HCT116 (cell line): ENCODE measurements around the gene ZBTB5. TPM values are rescaled to one million over a fixed set of nuclear protein-coding genes. Genes with fewer than 3 reads are reported as not detected.

Source experiments
- ATAC-seq: fragments of 200-7000 bp; cut with Tn5 transposase; 2 replicates; pipeline ENCODE4 v1.9.1; 2020; ENCODE audit warnings: mild to moderate bottlenecking, moderate library complexity
- BruUV-seq: library from RNA; stranded (reverse); fragments of 400-500 nt; replicated peaks from 2 replicates; lab custom pipeline; 2021; lab: Mats Ljungman, UMichigan
- CTCF ChIA-PET: fragments of 300-600 bp; sonication (Branson Sonifier 250); formaldehyde crosslinking; loops from one replicate; lab custom pipeline; 2021; ENCODE audit warnings: antibody characterized with exemption; lab: Charles Lee
- POLR2A ChIA-PET: fragments of 300-600, 350-600 bp; sonication (Branson Sonifier 250); formaldehyde crosslinking; loops from one replicate; lab custom pipeline; 2021; ENCODE audit warnings: antibody characterized with exemption; lab: Charles Lee
- RAD21 ChIA-PET, 2 experiments: fragments of 300-600 bp; sonication (Branson Sonifier 250); formaldehyde crosslinking; loops; one replicate each; lab custom pipeline; 2023; ENCODE audit warnings: low total read pairs in 2 of 2; ENCODE audit not compliant: uncharacterized antibody in 2 of 2, unreplicated experiment in 2 of 2, low non-redundant PET in 1 of 2; lab: Charles Lee
- DNase-seq: peaks from one replicate; pipeline ENCODE4 v3.0.0-alpha.2; 2010; ENCODE audit warnings: low read depth, low spot score
- H2AFZ ChIP-seq: fragments of 200-600 bp; shearing (Covaris generic), sonication (generic); 2 replicates; pipeline ENCODE4 v1.6.1; 2017; ENCODE audit warnings: low read depth, mixed run types, mixed read lengths, antibody characterized with exemption, low read length; ENCODE audit not compliant: poor library complexity, severe bottlenecking
- H3K27ac ChIP-seq: 2 replicates; pipeline ENCODE4 v1.5.1; 2012; ENCODE audit warnings: low read depth, low read length
- H3K27me3 ChIP-seq: fragments of 200-600 bp; sonication (generic); 2 replicates; pipeline ENCODE4 v1.6.1; 2016; ENCODE audit warnings: mixed run types, low read length, mixed read lengths; ENCODE audit not compliant: insufficient read depth
- H3K36me3 ChIP-seq, 2 experiments: fragments of 200-500 bp in 1 of 2; fragments of 200-600 bp in 1 of 2; sonication (Bioruptor generic) in 1 of 2; sonication (generic) in 1 of 2; 2 replicates each; pipeline versions ENCODE4 v1.5.1 to v1.6.1; 2014 to 2016; ENCODE audit warnings: low read length in 2 of 2, inconsistent platforms in 1 of 2, mixed read lengths in 1 of 2, mixed run types in 1 of 2; ENCODE audit not compliant: insufficient read depth in 2 of 2, control insufficient read depth in 1 of 2
- H3K4me1 ChIP-seq, 2 experiments: fragments of 200-600 bp in 1 of 2; sonication (generic) in 1 of 2; 2 replicates each; pipeline versions ENCODE4 v1.5.1 to v1.6.1; 2012 to 2017; ENCODE audit warnings: low read length in 2 of 2, inconsistent platforms in 1 of 2, mild to moderate bottlenecking in 1 of 2, mixed read lengths in 1 of 2, mixed run types in 1 of 2, moderate library complexity in 1 of 2; ENCODE audit not compliant: insufficient read depth in 2 of 2, control insufficient read depth in 1 of 2
- H3K4me2 ChIP-seq: fragments of 200-600 bp; sonication (generic); 2 replicates; pipeline ENCODE4 v1.6.1; 2017; ENCODE audit warnings: mixed run types, low read length, mixed read lengths
- H3K4me3 ChIP-seq, 2 experiments: fragments of 200-600 bp in 1 of 2; sonication (generic) in 1 of 2; replicated peaks in 1 of 2; 2 replicates each; pipeline ENCODE4 v1.5.1; 2011 to 2016; ENCODE audit warnings: low read length in 2 of 2, control low read depth in 1 of 2, low read depth in 1 of 2, mild to moderate bottlenecking in 1 of 2, mixed read lengths in 1 of 2, mixed run types in 1 of 2
- H3K79me2 ChIP-seq: fragments of 200-600 bp; sonication (generic); 2 replicates; pipeline ENCODE4 v1.6.1; 2017; ENCODE audit warnings: mild to moderate bottlenecking, mixed run types, low read length, moderate library complexity, mixed read lengths; ENCODE audit not compliant: insufficient read depth
- H3K9ac ChIP-seq: fragments of 200-600 bp; sonication (generic); 2 replicates; pipeline ENCODE4 v1.6.1; 2016; ENCODE audit warnings: low read length, mixed read lengths
- H3K9me2 ChIP-seq: fragments of 200-600 bp; sonication (generic), shearing (Covaris generic); 2 replicates; pipeline ENCODE4 v1.6.1; 2017; ENCODE audit warnings: mixed run types, mild to moderate bottlenecking, moderate library complexity; ENCODE audit not compliant: insufficient read depth
- H3K9me3 ChIP-seq, 2 experiments: fragments of 200-500 bp in 1 of 2; fragments of 200-600 bp in 1 of 2; sonication (Bioruptor generic) in 1 of 2; sonication (generic) in 1 of 2; 2 replicates each; pipeline ENCODE4 v1.6.1; 2014 to 2017; ENCODE audit warnings: low read length in 2 of 2, mixed read lengths in 2 of 2, inconsistent platforms in 1 of 2, low read depth in 1 of 2, mild to moderate bottlenecking in 1 of 2, mixed run types in 1 of 2, moderate library complexity in 1 of 2; ENCODE audit not compliant: control insufficient read depth in 1 of 2, insufficient read depth in 1 of 2
- H4K20me1 ChIP-seq: fragments of 200-600 bp; sonication (generic), shearing (Covaris generic); 2 replicates; pipeline ENCODE4 v1.6.1; 2017; ENCODE audit warnings: mixed run types, mild to moderate bottlenecking, moderate library complexity; ENCODE audit not compliant: insufficient read depth
- CBX3 ChIP-seq: IDR thresholded peaks from 2 replicates; pipeline ENCODE4 v1.6.1; 2012; ENCODE audit warnings: low read depth
- CEBPB ChIP-seq: IDR thresholded peaks from 2 replicates; pipeline ENCODE4 v1.6.1; 2012; ENCODE audit warnings: low read depth
- ELF1 ChIP-seq: IDR thresholded peaks from 2 replicates; pipeline ENCODE4 v1.6.1; 2012; ENCODE audit warnings: low read depth, borderline replicate concordance
- EZH2phosphoT487 ChIP-seq: fragments of 200-600 bp; IDR thresholded peaks from 2 replicates; pipeline ENCODE4 v1.6.1; 2018; ENCODE audit warnings: antibody characterized with exemption, borderline replicate concordance
- FOSL1 ChIP-seq: IDR thresholded peaks from 2 replicates; pipeline ENCODE4 v1.6.1; 2012; ENCODE audit warnings: low read depth
- JUND ChIP-seq: IDR thresholded peaks from 2 replicates; pipeline ENCODE4 v1.6.1; 2012
- MAX ChIP-seq: IDR thresholded peaks from 2 replicates; pipeline ENCODE4 v1.6.1; 2012
- POLR2A ChIP-seq: IDR thresholded peaks from 2 replicates; pipeline ENCODE4 v1.7.0; 2011; ENCODE audit warnings: borderline replicate concordance; ENCODE audit not compliant: insufficient read depth, insufficient read length; ENCODE audit errors: extremely low read depth
- POLR2AphosphoS5 ChIP-seq: IDR thresholded peaks from 2 replicates; pipeline ENCODE4 v1.6.1; 2011; ENCODE audit warnings: mild to moderate bottlenecking, low read depth, low read length, moderate library complexity
- RAD21 ChIP-seq: IDR thresholded peaks from 2 replicates; pipeline ENCODE4 v1.6.1; 2012; ENCODE audit warnings: low read depth, mild to moderate bottlenecking
- SIN3A ChIP-seq: IDR thresholded peaks from 2 replicates; pipeline ENCODE4 v1.6.1; 2012; ENCODE audit warnings: low read depth
- SP1 ChIP-seq: IDR thresholded peaks from 2 replicates; pipeline ENCODE4 v1.6.1; 2012; ENCODE audit warnings: low read depth
- SRF ChIP-seq: IDR thresholded peaks from 2 replicates; pipeline ENCODE4 v1.6.1; 2012; ENCODE audit warnings: low read depth
- TCF7L2 ChIP-seq: IDR thresholded peaks from 2 replicates; pipeline ENCODE4 v1.7.0; 2011; ENCODE audit warnings: borderline replicate concordance, inconsistent platforms; ENCODE audit not compliant: insufficient read depth, insufficient read length; ENCODE audit errors: extremely low read depth
- ZFX ChIP-seq: fragments of 450-650 bp; IDR thresholded peaks from 2 replicates; pipeline ENCODE4 v1.6.1; 2017
- ZNF274 ChIP-seq: fragments of 200-500 bp; sonication (Bioruptor generic); IDR thresholded peaks from 2 replicates; pipeline ENCODE4 v1.6.1; 2014; ENCODE audit warnings: mild to moderate bottlenecking, low read depth, low read length, inconsistent platforms
- intact Hi-C: fragments of 100-400 bp; cut with micrococcal nuclease; formaldehyde crosslinking; loops from 2 replicates; pipeline ENCODE4 v1.10.0; 2022
- total RNA-seq: library from RNA; stranded (reverse); gene quantifications from one replicate; pipeline ENCODE4 v1.2.1, GENCODE V29; 2021; ENCODE audit not compliant: unreplicated experiment
- TF ChIP-seq, protein P1 (sequence below), 3 experiments: fragments of 200-600 bp in 1 of 3; sonication (generic) in 1 of 3; IDR thresholded peaks in 2 of 3; conservative IDR thresholded peaks in 1 of 3; 2 replicates each; pipeline ENCODE4 v1.5.1; 2012 to 2017; ENCODE audit warnings: low read depth in 2 of 3, low read length in 2 of 3, antibody characterized with exemption in 1 of 3, borderline replicate concordance in 1 of 3, control low read depth in 1 of 3, mild to moderate bottlenecking in 1 of 3, mixed read lengths in 1 of 3, mixed run types in 1 of 3, moderate library complexity in 1 of 3; ENCODE audit not compliant: insufficient read depth in 1 of 3

The ZBTB5 gene
- total RNA-seq, 1 experiment from 2014 or later: 22.3 TPM

DNA sequence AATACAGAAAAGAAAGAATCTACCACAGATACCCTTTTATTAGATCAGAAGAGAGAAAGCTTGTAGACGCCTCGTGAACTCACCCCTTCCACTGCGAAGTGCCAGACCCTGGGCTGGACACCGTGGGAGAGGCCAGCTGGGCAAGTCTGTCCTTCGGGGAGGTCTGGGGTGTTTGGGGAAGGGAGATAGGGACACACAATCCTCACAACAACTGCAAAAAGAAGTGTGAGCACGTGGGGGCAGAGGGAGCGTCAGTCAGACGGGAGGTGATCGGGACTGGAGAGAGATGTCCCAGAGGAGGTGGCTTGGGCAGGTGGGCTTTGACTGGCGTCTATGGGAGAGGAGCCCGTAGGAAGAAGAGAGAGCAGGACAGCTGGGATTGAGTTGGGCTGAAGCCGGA is 70.0 kb downstream of the ZBTB5 start:
- TF ChIP-seq, protein P1, sequence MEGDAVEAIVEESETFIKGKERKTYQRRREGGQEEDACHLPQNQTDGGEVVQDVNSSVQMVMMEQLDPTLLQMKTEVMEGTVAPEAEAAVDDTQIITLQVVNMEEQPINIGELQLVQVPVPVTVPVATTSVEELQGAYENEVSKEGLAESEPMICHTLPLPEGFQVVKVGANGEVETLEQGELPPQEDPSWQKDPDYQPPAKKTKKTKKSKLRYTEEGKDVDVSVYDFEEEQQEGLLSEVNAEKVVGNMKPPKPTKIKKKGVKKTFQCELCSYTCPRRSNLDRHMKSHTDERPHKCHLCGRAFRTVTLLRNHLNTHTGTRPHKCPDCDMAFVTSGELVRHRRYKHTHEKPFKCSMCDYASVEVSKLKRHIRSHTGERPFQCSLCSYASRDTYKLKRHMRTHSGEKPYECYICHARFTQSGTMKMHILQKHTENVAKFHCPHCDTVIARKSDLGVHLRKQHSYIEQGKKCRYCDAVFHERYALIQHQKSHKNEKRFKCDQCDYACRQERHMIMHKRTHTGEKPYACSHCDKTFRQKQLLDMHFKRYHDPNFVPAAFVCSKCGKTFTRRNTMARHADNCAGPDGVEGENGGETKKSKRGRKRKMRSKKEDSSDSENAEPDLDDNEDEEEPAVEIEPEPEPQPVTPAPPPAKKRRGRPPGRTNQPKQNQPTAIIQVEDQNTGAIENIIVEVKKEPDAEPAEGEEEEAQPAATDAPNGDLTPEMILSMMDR (IDR thresholded peaks at IDR 0.05 in 2 of 3, conservative IDR thresholded peaks at IDR 0.05 in 1 of 3; ENCODE audit: borderline replicate concordance in 1 of 3, insufficient read depth in 1 of 3, low read depth in 2 of 3, low read length in 2 of 3): no peak
- TF ChIP-seq RAD21 (no peak), SIN3A (no peak), SRF (no peak), ZFX (no peak), POLR2A (no peak), ELF1 (no peak), CEBPB (no peak), ZNF274 (no peak)
- H3K36me3 ChIP-seq: no peaks in the 10 kb centered on the region; a peak in 1 of 4 replicates
- H3K27ac ChIP-seq: no peak overlapping the region
- no peaks in the 10 kb centered on the region for H3K9me2 ChIP-seq
- no peaks in the 10 kb centered on the region for H3K27me3 ChIP-seq
- DNase-seq (no peak), ATAC-seq (no peak)
- H2AFZ ChIP-seq: no peak overlapping the region
- H4K20me1 ChIP-seq: no peaks in the 10 kb centered on the region
- H3K9me3 ChIP-seq: no peaks in the 10 kb centered on the region
- no peak overlapping the region for H3K4me3 ChIP-seq
- H3K4me2 ChIP-seq: no peak overlapping the region
- no peaks in the 10 kb centered on the region for H3K4me1 ChIP-seq
- ChIA-PET POLR2A (no interaction called here), RAD21 (no interaction called here), CTCF (no interaction called here)
- BruUV-seq: no TSS peak
- H3K79me2 ChIP-seq: no peaks in the 10 kb centered on the region
- intact Hi-C loops: loop anchor here (10.0 kb wide), 1 partner anchor 520 kb away; no protein-coding TSS in a partner anchor
- H3K9ac ChIP-seq: no peak overlapping the region

- peak; percentile 65 for ATAC-seq
- TF ChIP-seq CEBPB: no peak
- TF ChIP-seq CBX3: no peak
- no peak for TF ChIP-seq SIN3A
- TF ChIP-seq, protein P1 (IDR thresholded peaks at IDR 0.05 in 2 of 3, conservative IDR thresholded peaks at IDR 0.05 in 1 of 3; ENCODE audit: borderline replicate concordance in 1 of 3, insufficient read depth in 1 of 3, low read depth in 2 of 3, low read length in 2 of 3): no peak
- TF ChIP-seq POLR2AphosphoS5: no peak
- no peak for TF ChIP-seq FOSL1
- no peak for TF ChIP-seq TCF7L2
- no peak for TF ChIP-seq ELF1
- no peak for TF ChIP-seq MAX
- no peak for TF ChIP-seq POLR2A
- no peak for TF ChIP-seq ZNF274
- TF ChIP-seq JUND: no peak
- no peak for TF ChIP-seq EZH2phosphoT487
- TF ChIP-seq SP1: no peak
Measured at GRCh38 chr9:37392272-37392671, 73.0 kb downstream of the ZBTB5 start.

More at GRCh38 chr9:37392272-37392671, 73.0 kb downstream of the ZBTB5 start:
- H3K9me2 ChIP-seq: no peaks in the 10 kb centered on the region
- CTCF ChIA-PET: no interaction called here
- H4K20me1 ChIP-seq: no peaks in the 10 kb centered on the region
- H2AFZ ChIP-seq: no peak overlapping the region
- no peaks in the 10 kb centered on the region for H3K79me2 ChIP-seq
- H3K9me3 ChIP-seq: no peaks in the 10 kb centered on the region
- RAD21 ChIA-PET: no interaction called here
- no peak overlapping the region for H3K4me3 ChIP-seq
- H3K4me1 ChIP-seq: peaks cover 0 to 5% of the 10 kb centered on the region in 2 experiments; a peak in 1 of 4 replicates
- no peaks in the 10 kb centered on the region for H3K27me3 ChIP-seq
- POLR2A ChIA-PET: no interaction called here
- BruUV-seq: no TSS peak
- no peak overlapping the region for H3K4me2 ChIP-seq
- intact Hi-C loops: loop anchor here (10.0 kb wide), 1 partner anchor 517 kb away; no protein-coding TSS in a partner anchor
- no peak overlapping the region for H3K9ac ChIP-seq
- no peaks in the 10 kb centered on the region for H3K36me3 ChIP-seq
- DNase-seq: no peak
- H3K27ac ChIP-seq: no peak overlapping the region
